Stimulated activated CD4-positive, alpha-beta T cell treated with anti-CD3 and anti-CD28 coated beads, Interleukin-15, amount 100 ng/mL, for 24 hours (primary cell): ENCODE measurements around the gene CDH5.
"Not testable (repeated sequence)": the region's sequence is repeated elsewhere in the genome, so short reads cannot be mapped to it uniquely, and the experiment has no call there.

Experiments
- DNase-seq: peaks from one replicate; pipeline ENCODE4 v3.0.0-alpha.2; 2020

CDH5 gene

GRCh38 chr16:66366433-66367299 is at the start of gene CDH5:
TSS of gene CDH5 (plus strand) at chr16:66366691. CDS start at chr16:66379338, 12,647 bp downstream.
- DNase-seq = no peak

GRCh38 chr16:66318505-66318904 is 48.0 kb upstream of the CDH5 start:
- DNase-seq = no peak

- DNase-seq = no peak
These were observed 45.7 kb upstream of the CDH5 start for GRCh38 chr16:66320774-66321173.

GRCh38 chr16:66322174-66322573 is 44.3 kb upstream of the CDH5 start:
- no peak for DNase-seq

- no peak for DNase-seq
These were observed 41.5 kb upstream of the CDH5 start for GRCh38 chr16:66324815-66325515.

GRCh38 chr16:66325717-66326376 is 40.6 kb upstream of the CDH5 start:
- DNase-seq = no peak

GRCh38 chr16:66326991-66327513 is 39.4 kb upstream of the CDH5 start:
- no peak for DNase-seq

GRCh38 chr16:66328282-66328681 is 38.2 kb upstream of the CDH5 start:
- no peak for DNase-seq

GRCh38 chr16:66331464-66331863 is 35.0 kb upstream of the CDH5 start:
- DNase-seq = not testable (repeated sequence)

GRCh38 chr16:66332634-66333610 is 33.6 kb upstream of the CDH5 start:
- DNase-seq = no peak

- DNase-seq = no peak
These were observed 31.5 kb upstream of the CDH5 start for GRCh38 chr16:66334853-66335574.

- DNase-seq = no peak
These were observed 30.7 kb upstream of the CDH5 start for GRCh38 chr16:66335704-66336329.

GRCh38 chr16:66337463-66338188 is 28.9 kb upstream of the CDH5 start:
- DNase-seq = no peak

GRCh38 chr16:66342294-66342900 is 24.1 kb upstream of the CDH5 start:
- DNase-seq = peak; percentile 43

GRCh38 chr16:66344533-66345145 is 21.9 kb upstream of the CDH5 start:
- DNase-seq = peak; percentile 58

GRCh38 chr16:66346221-66346620 is 20.3 kb upstream of the CDH5 start:
- DNase-seq = no peak

- DNase-seq = no peak
These were observed 14.2 kb upstream of the CDH5 start for GRCh38 chr16:66352304-66352703.

GRCh38 chr16:66353055-66353454 is 13.4 kb upstream of the CDH5 start:
- no peak for DNase-seq
